CD1c-positive myeloid dendritic cell (primary cell): ENCODE measurements around the gene HLA-DQA2.
A peak's percentile ranks its signal among the peaks of the same experiment; 100 is the strongest.
"Not testable (repeated sequence)": the region's sequence is repeated elsewhere in the genome, so short reads cannot be mapped to it uniquely, and the experiment has no call there.

Experiments
- DNase-seq: peaks from one replicate; pipeline ENCODE4 v3.0.0-alpha.2; 2016; ENCODE audit errors: extremely low spot score

HLA-DQA2 gene

GRCh38 chr6:32741031-32741960 lies at the start of gene HLA-DQA2:
HLA-DQA2 (plus strand) TSS chr6:32741391; CDS start chr6:32741444, 53 bp downstream.
- peak; percentile 46 for DNase-seq

- no peak for DNase-seq
Observed at GRCh38 chr6:32692019-32692418, 49.2 kb upstream of the HLA-DQA2 start.

- peak; percentile 20 for DNase-seq
Observed at GRCh38 chr6:32697031-32697430, 44.2 kb upstream of the HLA-DQA2 start.

GRCh38 chr6:32700391-32701040 lies 40.7 kb upstream of the HLA-DQA2 start:
- peak; percentile 73 for DNase-seq

GRCh38 chr6:32703347-32703746 lies 37.8 kb upstream of the HLA-DQA2 start:
- DNase-seq = no peak

GRCh38 chr6:32705164-32705563 lies 36.0 kb upstream of the HLA-DQA2 start:
- not testable (repeated sequence) for DNase-seq

- DNase-seq = no peak
Observed at GRCh38 chr6:32709625-32710024, 31.6 kb upstream of the HLA-DQA2 start.

- peak; percentile 48 for DNase-seq
Observed at GRCh38 chr6:32713241-32713640, 27.9 kb upstream of the HLA-DQA2 start.

GRCh38 chr6:32716396-32716795 lies 24.8 kb upstream of the HLA-DQA2 start:
- DNase-seq = no peak

- DNase-seq = peak; percentile 45
Observed at GRCh38 chr6:32718879-32719278, 22.3 kb upstream of the HLA-DQA2 start.

- DNase-seq = peak; percentile 33
Observed at GRCh38 chr6:32738126-32738525, 3.1 kb upstream of the HLA-DQA2 start.

GRCh38 chr6:32742374-32742773 lies 1.2 kb downstream of the HLA-DQA2 start:
- peak; percentile 17 for DNase-seq

- no peak for DNase-seq
Observed at GRCh38 chr6:32744776-32745175, 3.6 kb downstream of the HLA-DQA2 start.

GRCh38 chr6:32745649-32746048 lies 4.5 kb downstream of the HLA-DQA2 start:
- DNase-seq = peak; percentile 38

- DNase-seq = no peak
Observed at GRCh38 chr6:32752580-32752979, 11.4 kb downstream of the HLA-DQA2 start.

GRCh38 chr6:32759669-32760068 lies 18.5 kb downstream of the HLA-DQA2 start:
- no peak for DNase-seq

GRCh38 chr6:32761072-32761471 lies 19.9 kb downstream of the HLA-DQA2 start:
- peak; percentile 17 for DNase-seq

GRCh38 chr6:32761548-32761947 lies 20.4 kb downstream of the HLA-DQA2 start:
- no peak for DNase-seq

- no peak for DNase-seq
Observed at GRCh38 chr6:32763421-32763820, 22.2 kb downstream of the HLA-DQA2 start, which contains the start of gene HLA-DQB2. HLA-DQB2 (minus strand) TSS chr6:32763532; CDS start chr6:32763470, 62 bp downstream.

GRCh38 chr6:32764048-32764447 lies 22.9 kb downstream of the HLA-DQA2 start:
- no peak for DNase-seq

GRCh38 chr6:32772656-32773055 lies 31.5 kb downstream of the HLA-DQA2 start:
- DNase-seq = no peak

GRCh38 chr6:32774426-32774825 lies 33.2 kb downstream of the HLA-DQA2 start:
- DNase-seq = peak; percentile 40

GRCh38 chr6:32775071-32775470 lies 33.9 kb downstream of the HLA-DQA2 start:
- no peak for DNase-seq
